Renal pelvis (tissue), 12 donors: ENCODE results near the gene SIGLEC5. TPM values are rescaled to one million over a fixed set of nuclear protein-coding genes. Genes with fewer than 3 reads are reported as not detected.
"Not testable (repeated sequence)": the region's sequence is repeated elsewhere in the genome, so short reads cannot be mapped to it uniquely, and the experiment has no call there.

Experiments
- DNase-seq: peaks from one replicate; pipeline ENCODE4 v3.0.0-alpha.2; 2013
- long read RNA-seq, 16 experiments: transcript quantifications; one replicate each; lab custom pipeline, GENCODE V29; 2026
- polyA plus RNA-seq, 3 donors: library from polyadenylated mRNA; unstranded; fragments of 120-200 nt; gene quantifications; one replicate each; pipeline ENCODE4 v1.2.1, GENCODE V29; 2013; ENCODE audit not compliant: insufficient read length in 3 of 3

The SIGLEC5 gene, protein sequence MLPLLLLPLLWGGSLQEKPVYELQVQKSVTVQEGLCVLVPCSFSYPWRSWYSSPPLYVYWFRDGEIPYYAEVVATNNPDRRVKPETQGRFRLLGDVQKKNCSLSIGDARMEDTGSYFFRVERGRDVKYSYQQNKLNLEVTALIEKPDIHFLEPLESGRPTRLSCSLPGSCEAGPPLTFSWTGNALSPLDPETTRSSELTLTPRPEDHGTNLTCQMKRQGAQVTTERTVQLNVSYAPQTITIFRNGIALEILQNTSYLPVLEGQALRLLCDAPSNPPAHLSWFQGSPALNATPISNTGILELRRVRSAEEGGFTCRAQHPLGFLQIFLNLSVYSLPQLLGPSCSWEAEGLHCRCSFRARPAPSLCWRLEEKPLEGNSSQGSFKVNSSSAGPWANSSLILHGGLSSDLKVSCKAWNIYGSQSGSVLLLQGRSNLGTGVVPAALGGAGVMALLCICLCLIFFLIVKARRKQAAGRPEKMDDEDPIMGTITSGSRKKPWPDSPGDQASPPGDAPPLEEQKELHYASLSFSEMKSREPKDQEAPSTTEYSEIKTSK
- under 1 TPM in 2 of 3 donors, not detected in 1; 0.26 to 0.40 TPM for polyA plus RNA-seq
- long read RNA-seq, donor 1 = 0 reads
- long read RNA-seq, donor 2 = 0 reads
- long read RNA-seq, donor 3 = 0 reads
- long read RNA-seq, donor 4 = 0 reads
- long read RNA-seq, donor 5, partial matches to known transcripts = 11 of 11 reads
- long read RNA-seq, donor 5, other reads (novel, unspliced or antisense) = 0 of 11 reads
- long read RNA-seq, donor 6 = 0 reads
- long read RNA-seq, donor 7 = 0 reads
- long read RNA-seq, donor 8 = 0 reads
- long read RNA-seq, donor 9 = 0 reads
- long read RNA-seq, donor 10 = 0 reads
- long read RNA-seq, donor 11 = 0 reads
- long read RNA-seq, donor 12 = 0 reads
- long read RNA-seq, donor 13 = 0 reads
- long read RNA-seq, donor 14 = 0 reads
- long read RNA-seq, donor 15 = 0 reads
- long read RNA-seq, donor 16 = 0 reads

DNA sequence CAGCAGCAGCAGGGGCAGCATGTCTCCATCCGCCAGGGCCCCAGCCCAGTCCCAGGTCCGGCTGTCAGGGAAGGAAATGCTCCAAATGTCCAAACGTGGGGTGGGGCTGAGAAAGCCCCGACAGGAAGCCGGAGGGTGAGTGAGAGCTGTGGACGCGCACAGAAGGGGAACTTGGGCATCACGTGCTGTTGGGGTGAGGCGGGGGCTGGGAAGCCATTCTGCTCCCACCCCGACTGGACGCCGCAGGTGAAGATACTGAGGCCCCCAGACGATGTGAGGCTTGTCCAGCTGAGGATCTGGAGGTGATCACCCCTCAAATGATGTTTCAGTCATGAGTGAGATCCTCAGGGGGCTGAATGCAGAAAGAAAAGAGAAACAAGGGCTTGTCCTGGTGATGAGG, at the start of gene SIGLEC5:
Gene SIGLEC5, minus strand, starts transcription at position 87 of the 400 bp plus-strand sequence. Its CDS starts 66 bp downstream, at position 21.
- DNase-seq = not testable (repeated sequence)

DNA sequence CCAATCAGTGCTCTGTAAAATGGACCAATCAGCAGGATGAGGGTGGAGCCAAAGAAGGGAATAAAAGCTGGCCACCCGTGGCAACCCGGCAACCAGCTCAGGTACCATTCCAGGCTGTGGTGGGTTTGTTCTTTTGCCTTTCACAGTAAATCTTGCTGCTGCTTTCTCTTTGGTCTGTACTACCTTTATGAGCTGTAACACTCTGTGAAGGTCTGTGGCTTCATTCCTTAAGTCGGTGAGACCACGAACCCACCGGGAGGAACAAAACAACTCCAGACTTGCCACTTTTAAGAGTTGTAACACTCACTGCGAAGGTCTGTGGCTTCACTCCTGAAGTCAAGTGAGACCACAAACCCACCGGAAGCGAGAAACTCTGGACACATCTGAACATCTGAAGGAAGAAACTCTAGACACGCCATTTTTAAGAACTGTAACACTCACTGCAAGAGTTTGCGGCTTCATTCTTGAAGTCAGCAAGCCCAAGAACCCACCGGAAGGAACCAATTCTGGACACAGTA, 46.4 kb upstream of the SIGLEC5 start:
- no peak for DNase-seq

DNA sequence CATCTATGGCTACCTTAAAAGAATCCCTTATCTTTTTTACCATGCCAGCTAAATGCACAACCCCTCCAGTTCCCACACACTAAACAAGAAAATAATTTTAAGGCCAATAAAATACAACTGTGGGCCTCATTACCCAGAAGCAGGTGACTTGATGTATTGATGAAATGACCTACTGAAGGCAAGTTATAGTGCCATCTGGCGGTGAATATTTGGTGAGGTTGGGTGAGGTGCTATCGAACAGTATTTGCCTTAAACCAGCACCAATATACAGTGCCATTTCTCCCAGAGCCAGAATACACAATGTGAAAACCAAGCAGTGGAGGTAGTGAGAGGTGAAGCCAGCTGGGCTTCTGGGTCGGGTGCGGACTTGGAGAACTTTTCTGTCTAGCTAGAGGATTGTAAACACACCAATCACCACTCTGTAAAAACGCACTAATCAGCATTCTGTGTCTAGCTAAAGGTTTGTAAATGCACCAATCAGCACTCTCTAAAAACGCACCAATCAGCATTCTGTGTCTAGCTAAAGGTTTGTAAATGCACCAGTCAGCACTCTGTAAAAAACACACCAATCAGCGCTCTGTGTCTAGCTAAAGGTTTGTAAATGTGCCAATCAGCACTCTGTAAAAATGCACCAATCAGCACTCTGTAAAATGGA, 45.8 kb upstream of the SIGLEC5 start:
- DNase-seq = not testable (repeated sequence)

DNA sequence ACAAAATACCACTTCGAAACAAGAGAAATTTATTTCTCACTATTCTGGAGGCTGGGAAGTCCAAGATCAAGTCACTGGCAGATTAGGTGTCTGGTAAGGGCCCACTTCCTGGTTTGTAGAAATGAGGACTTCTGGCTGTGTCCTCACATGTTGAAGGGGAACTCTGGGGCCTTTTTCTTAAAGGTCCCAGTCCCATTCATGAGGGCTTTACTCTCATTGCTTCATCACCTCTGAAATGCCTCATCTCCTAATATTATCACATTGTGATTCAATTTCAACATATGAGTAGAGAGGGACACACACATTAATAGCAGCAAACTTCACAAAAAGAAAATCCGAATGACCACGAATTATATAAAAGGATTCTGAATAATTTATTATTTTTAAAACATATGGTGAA, 38.0 kb upstream of the SIGLEC5 start:
- no peak for DNase-seq

DNA sequence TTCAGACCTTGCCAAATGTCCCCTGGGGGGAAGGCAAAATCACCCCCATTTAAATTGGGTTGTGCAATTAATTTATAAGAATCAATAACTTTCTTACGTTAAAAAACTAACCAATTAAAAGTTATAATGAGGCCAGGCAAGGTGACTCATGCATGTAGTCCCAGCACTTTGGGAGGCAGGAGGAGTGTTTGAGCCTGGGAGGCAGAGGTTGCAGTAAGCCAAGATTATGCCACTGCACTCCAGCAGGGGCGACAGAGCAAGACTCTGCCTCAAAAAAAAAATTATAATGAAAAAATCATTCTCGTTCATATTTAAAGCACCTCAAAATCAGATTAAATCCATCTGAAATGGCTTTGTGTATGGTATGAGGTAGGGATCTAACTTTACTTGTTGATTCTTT, 34.8 kb upstream of the SIGLEC5 start:
- DNase-seq = no peak

DNA sequence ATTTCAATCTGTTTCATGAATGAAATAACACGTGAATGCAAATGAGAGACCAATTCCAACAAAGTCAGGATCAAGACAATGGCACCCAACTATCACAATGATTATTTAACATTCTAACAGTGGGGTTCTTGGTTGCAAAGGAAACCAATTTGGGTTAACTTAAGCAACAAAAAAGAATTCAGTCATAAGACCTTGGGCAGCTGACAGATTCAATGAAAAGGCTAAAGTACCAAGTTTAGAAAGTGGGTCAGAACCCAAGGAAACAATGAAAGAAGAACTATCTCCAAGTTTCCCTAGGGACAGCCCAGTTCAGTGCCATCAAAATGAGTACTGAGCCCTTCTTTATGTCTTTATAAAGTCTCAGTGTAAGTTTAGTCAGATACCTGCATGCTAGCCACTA, 33.9 kb upstream of the SIGLEC5 start:
- DNase-seq = no peak

DNA sequence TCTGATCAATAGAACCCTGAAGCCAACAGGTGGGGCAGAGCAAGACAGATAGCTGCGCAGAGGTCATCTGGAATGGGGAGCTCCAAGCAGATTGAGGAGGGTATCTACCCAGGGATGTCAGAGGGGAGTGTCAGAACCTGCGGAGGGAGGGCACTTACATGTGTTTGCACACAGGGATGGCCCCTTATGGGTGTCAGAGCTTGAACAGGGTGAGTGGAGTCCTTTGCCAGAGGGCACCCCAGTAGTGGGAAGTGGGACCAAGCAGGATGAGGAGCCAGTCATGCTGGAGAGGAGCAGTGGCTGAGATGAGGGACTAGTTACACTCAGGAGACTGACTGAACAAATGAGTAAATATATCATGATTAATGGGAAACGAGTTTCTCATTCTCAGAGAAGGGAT, 33.4 kb upstream of the SIGLEC5 start:
- no peak for DNase-seq

DNA sequence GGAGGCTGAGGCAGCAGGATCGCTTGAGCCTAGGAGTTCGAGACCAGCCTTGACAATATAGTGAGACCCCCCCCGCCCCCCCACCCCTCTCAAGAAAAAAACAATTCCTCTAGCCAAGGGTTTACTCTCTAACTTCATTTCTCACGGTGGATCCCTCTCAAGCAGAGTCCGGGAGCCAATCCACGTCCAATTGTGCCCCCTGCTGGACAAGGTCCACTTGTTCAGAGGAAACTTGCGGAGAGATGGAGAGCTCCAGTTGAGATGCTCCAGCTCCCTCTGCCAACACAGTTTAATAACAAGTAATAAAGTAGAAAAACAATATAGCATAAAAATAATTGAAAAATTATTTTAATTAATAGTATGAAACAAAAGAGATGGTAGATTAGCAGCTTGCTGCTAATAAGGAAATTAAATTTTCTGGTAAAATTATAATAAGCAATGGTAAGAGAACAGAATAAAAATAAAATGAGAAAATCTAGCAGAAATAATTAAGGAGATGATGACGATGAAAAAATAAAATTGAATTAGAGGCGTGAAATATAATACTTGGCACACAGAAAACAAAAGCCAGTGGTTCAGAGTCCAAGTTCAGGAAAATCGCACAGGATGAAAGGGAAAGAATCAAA, 30.9 kb upstream of the SIGLEC5 start:
- peak; percentile 76 for DNase-seq

DNA sequence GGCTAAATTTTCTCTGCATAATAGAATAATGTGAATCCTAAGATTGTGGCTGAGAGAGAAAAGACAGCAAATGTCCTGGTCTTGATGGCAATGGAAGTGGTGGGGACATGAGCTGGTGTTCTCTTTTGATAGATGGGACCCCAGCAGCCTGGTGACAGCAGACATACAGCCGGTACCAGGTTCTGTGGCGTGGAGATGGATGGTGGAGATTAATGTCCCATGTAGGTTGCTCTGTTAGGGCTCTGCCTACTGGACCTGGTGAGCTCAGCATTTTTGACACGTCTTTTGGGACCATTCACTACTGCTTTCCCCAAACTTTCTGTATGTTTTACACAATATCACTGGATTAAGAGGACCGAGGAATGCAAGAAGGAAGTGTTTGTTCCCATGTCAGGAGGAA, 24.6 kb upstream of the SIGLEC5 start:
- no peak for DNase-seq

DNA sequence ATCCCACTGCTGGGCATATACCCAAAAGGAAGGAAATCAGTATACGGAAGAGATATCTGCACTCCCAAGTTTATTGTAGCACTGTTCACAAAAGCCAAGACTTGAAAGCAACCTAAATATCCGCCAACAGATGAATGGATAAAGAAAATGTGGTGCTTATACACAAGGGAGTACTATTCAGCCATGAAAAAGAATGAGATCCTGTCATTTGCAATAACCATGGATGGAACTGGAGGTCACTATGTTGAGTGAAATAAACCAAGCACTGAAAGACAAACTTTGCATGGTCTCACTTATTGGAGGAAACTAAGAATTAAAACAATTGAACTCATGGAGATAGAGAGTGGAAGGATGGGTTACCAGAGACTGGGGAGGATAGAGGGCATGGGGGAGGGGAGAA, 23.0 kb upstream of the SIGLEC5 start:
- DNase-seq = no peak

DNA sequence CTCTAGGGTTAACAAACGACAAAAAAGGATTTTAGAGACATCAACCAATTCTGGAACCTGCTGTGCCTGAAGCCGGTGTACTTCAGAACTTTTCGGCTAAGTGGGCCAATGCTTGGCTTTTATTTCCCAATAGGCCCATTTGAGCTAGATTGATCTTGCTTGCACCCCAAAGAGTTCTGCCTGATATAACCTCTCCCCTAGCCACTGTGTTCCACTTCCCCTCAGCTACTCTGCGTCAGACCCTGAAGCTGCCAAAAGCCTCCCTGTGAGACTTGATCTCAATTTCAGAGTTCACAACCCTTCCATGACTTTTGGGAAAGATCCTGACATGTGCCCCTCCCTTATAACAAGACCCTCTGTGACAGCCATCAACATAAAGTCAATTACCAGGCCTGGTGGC, 22.1 kb upstream of the SIGLEC5 start:
- DNase-seq = no peak

DNA sequence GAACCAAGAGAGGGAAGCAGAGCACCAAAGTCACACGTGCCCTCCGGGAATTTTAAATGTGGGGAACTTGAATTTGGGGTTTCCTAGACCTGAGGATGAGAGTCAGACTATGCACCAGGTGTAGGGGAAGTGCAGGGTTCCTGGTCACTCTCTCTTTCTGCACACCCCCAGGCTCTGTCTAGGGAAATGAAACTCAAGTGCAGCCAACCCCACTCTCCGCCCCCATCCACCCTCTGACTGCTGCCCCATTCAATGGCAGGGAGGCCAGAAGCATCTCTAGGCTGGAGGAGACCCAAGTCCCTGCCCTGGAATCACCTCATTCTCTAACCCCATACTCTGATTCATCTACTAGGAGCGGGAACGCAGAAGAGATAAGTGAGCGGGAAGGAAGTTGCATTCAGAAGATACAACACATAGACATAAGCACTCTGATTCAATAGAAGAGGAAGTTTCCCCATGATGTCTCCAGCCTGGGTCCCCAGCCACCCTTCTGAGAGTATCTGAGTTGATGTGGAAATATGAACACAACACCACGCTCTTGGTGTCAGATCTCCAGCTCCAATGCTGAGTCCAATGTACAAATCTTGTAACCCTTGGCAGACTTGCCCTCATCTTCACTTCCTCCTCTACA, 21.1 kb upstream of the SIGLEC5 start:
- DNase-seq = no peak

DNA sequence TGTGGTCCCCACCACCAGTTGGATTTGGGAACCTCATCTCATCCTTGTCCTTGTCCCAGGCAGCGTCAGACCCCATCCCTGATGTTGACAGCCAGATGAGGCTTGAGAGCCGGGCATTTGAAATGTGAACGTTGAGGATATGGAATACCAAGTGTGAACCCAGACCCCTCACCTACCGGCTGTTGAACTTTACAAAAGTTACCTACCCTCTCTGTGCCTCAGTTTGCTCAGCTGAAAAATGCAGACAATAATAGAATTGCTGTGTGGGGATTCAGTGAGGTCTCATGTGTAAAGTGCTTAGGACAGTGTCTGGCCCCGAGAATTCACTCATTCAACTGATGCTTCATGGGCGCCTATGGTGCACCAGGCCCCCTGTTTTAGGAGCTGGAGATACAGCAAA, 17.1 kb upstream of the SIGLEC5 start:
- no peak for DNase-seq

DNA sequence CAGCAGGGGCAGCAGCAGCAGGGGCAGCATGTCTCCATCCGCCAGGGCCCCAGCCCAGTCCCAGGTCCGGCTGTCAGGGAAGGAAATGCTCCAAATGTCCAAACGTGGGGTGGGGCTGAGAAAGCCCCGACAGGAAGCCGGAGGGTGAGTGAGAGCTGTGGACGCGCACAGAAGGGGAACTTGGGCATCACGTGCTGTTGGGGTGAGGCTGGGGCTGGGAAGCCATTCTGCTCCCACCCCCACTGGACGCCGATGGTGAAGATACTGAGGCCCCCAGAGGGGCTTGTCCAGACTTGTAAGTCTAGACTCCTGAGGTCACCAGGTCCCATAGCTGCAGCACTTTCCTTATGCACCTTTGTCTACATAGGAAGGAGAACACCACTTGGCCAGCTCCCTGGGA, 16.5 kb upstream of the SIGLEC5 start, which contains the start of gene SIGLEC14:
Gene SIGLEC14, minus strand, starts transcription at position 96 of the 400 bp plus-strand sequence. Its CDS starts 66 bp downstream, at position 30.
- DNase-seq = not testable (repeated sequence)

DNA sequence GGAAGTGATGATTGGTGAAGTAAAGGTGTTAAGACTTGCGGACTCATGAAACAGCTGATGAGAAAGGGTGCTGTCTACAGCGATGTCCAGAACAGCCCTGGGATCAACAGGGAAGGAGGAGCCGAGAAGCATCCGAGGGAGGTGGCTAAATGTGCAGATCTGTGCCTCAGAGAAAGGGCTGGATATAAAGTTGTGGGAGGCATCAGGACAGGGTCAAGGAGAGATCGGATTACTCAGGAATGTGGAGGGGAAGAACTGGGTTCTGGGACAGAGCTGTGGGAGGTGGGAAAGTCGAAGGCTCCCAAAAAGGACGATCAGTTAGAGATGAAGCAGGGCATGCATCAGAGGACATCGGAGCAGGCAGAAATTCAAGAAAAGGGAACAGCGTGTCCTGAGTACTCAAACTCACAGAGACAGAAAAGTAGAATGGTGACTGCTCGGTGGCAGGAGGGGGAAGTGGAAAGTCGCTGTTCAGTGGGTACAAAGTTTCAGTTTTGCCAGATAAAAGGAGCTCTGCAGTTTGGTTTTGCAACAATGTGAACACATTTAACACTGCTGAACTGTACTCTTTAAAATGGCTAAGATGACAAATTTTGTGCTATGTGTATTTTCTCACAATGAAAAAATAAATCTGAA, 14.6 kb upstream of the SIGLEC5 start:
- DNase-seq = no peak

DNA sequence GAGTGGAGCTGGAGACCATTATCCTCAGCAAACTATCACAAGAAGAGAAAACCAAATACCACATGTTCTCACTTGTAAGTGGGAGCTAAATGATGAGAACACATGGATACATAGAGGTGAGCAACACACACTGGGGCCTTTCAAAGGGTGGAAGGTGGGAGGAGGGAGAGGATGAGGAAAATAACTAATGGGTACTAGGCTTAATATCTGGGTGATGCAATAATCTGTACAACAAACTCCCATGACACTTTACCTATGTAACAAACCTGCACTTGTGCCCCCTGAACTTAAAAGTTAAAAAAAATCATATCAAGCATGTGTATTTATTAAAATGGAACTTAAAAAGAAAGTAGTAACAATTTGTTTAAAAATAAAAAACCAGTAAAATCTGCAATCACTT, 11.4 kb upstream of the SIGLEC5 start:
- no peak for DNase-seq

DNA sequence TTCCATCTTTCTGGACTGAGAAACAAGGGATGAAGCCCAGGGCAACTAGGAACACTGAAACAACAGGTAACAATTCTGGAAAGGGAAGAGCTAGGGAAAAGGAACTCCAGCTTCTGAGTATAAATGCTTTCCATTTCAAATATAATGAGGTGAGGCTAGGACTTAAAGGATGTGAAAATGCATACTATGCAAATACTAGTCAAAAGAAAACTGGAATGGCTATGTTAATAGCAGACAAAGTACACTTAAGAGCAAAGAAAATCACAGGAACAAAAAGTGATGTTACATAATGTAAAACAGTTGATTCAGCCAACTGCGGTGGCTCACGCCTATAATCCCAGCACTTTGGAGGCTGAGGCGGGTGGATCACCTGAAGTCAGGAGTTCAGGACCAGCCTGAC, 10.2 kb upstream of the SIGLEC5 start:
- no peak for DNase-seq

DNA sequence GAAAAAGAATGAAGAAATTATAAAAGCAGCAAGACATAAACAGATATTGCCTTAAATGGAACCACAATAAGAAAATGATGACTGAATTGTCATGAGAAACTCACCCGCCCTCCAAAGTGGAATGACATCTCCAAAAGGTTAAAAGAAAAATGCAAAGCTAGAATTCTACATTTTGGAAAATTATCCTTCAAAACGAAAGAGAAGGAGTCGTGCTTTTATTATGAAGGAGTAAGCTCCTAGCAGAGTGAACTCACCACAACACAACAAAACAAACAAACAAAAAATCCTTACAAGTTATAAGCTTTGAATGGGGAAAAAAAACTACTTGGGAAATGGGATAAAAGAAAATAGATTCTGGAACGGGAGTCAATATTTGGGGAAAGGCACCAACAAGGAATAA, 9.7 kb upstream of the SIGLEC5 start:
- no peak for DNase-seq

DNA sequence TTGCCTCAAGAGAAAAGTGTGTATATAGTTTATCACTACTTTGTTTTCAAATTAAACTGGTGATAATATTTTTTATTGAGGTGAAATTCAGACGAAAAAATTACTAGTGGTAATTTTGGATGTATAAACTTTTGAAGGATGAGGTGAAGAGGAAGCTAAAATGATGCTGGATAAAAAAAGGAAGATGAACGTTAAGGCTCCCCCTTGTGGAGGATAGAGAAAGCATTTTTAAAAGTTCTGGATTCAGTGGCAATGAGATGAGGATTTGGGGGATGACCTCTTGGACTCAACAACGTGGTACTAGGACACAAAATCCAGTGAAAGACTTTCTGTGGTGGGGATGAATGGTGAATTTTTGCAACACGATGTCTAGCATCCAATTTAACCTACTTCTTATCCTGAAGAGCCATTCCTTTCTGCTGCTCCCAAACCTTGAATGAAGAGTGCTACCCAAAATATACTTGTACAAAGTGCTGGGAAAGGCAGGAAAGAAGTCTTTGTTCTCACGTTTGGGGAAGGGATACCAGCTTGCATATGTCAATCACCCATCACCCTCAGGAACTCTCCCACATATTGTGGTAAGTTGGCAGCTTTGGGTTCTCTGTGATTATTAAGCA, 7.3 kb upstream of the SIGLEC5 start:
- no peak for DNase-seq

DNA sequence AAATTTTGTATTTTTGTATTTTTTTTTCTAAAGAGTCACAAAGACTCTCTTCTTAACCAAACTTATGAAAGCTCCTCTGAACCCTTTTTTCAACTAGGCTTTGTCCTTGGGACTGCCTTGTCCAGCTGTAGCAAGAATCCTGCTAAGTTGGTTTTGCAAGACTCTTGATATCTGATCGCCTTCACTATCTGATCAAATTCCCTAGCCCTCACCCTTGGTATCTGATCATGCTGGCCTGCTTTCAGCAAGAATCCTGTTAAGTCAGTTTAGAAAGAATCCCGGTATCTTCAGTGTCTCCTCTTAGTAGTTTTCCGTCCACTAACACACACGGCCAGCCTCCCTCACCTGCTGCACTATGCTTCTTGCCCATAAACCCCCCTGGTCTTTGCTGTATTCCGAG, 1.9 kb upstream of the SIGLEC5 start:
- DNase-seq = no peak
